Progenitor cell of endocrine pancreas (in vitro differentiated cells): ENCODE measurements around the gene LGR6. TPM values are rescaled to one million over a fixed set of nuclear protein-coding genes. Genes with fewer than 3 reads are reported as not detected.
"Not testable (repeated sequence)": the region's sequence is repeated elsewhere in the genome, so short reads cannot be mapped to it uniquely, and the experiment has no call there.

Experiments
- DNase-seq: peaks from one replicate; pipeline ENCODE4 v3.0.0; 2021; ENCODE audit warnings: low spot score; ENCODE audit not compliant: unreplicated experiment
- H3K27ac Mint-ChIP-seq: 2 replicates; pipeline ENCODE4 v1.8.0; 2021; ENCODE audit warnings: mild to moderate bottlenecking, moderate library complexity, mixed read lengths
- H3K27me3 Mint-ChIP-seq: 2 replicates; pipeline ENCODE4 v1.8.0; 2021; ENCODE audit warnings: mixed read lengths
- H3K36me3 Mint-ChIP-seq: 2 replicates; pipeline ENCODE4 v1.8.0; 2022; ENCODE audit warnings: mixed read lengths; ENCODE audit not compliant: insufficient read depth
- H3K4me1 Mint-ChIP-seq: 2 replicates; pipeline ENCODE4 v1.8.0; 2021; ENCODE audit warnings: low read depth, mixed read lengths
- H3K4me3 Mint-ChIP-seq: 2 replicates; pipeline ENCODE4 v1.8.0; 2021; ENCODE audit warnings: low read depth, mild to moderate bottlenecking, moderate library complexity, mixed read lengths
- H3K9me3 Mint-ChIP-seq: 2 replicates; pipeline ENCODE4 v1.8.0; 2021; ENCODE audit warnings: low read depth, mixed read lengths
- CTCF ChIP-seq: fragments of 200-600 bp; sonication (generic); IDR thresholded peaks from one replicate; pipeline ENCODE4 v1.5.0; 2021; ENCODE audit warnings: antibody characterized with exemption, mild to moderate bottlenecking; ENCODE audit not compliant: unreplicated experiment
- total RNA-seq: library from RNA; stranded (reverse); gene quantifications from 2 replicates; pipeline ENCODE4 v1.2.1, GENCODE V29; 2021

Gene LGR6
- total RNA-seq, 1 donor from 2014 or later: 0.50 TPM

GRCh38 chr1:202173993-202174392 lies 19.6 kb upstream of the LGR6 start:
- peak overlapping the region; percentile 56 for H3K27ac Mint-ChIP-seq
- no peak overlapping the region for H3K4me3 Mint-ChIP-seq
- no peaks in the 10 kb centered on the region for H3K4me1 Mint-ChIP-seq
- no peak for TF ChIP-seq CTCF
- DNase-seq: no peak
- H3K27me3 Mint-ChIP-seq: peaks cover 6% of the 10 kb centered on the region
- H3K36me3 Mint-ChIP-seq: no peaks in the 10 kb centered on the region
- no peaks in the 10 kb centered on the region for H3K9me3 Mint-ChIP-seq

GRCh38 chr1:202176949-202177927 lies 16.4 kb upstream of the LGR6 start:
- H3K36me3 Mint-ChIP-seq: no peaks in the 10 kb centered on the region
- DNase-seq: no peak

GRCh38 chr1:202179828-202180750 lies 13.5 kb upstream of the LGR6 start:
- peaks cover 5% of the 10 kb centered on the region for H3K4me1 Mint-ChIP-seq
- no peak for DNase-seq
- H3K36me3 Mint-ChIP-seq: no peaks in the 10 kb centered on the region
- peaks cover 29% of the 10 kb centered on the region for H3K27me3 Mint-ChIP-seq
- no peak overlapping the region for H3K27ac Mint-ChIP-seq
- H3K9me3 Mint-ChIP-seq: no peaks in the 10 kb centered on the region
- no peak overlapping the region for H3K4me3 Mint-ChIP-seq
- no peak for TF ChIP-seq CTCF

More at GRCh38 chr1:202176949-202177927, 16.4 kb upstream of the LGR6 start:
- no peaks in the 10 kb centered on the region for H3K9me3 Mint-ChIP-seq
- peaks cover 15% of the 10 kb centered on the region for H3K27me3 Mint-ChIP-seq
- no peaks in the 10 kb centered on the region for H3K4me1 Mint-ChIP-seq
- H3K4me3 Mint-ChIP-seq: no peak overlapping the region
- no peak for TF ChIP-seq CTCF
- no peak overlapping the region for H3K27ac Mint-ChIP-seq

- not testable (repeated sequence) for DNase-seq, H3K4me3 Mint-ChIP-seq, H3K9me3 Mint-ChIP-seq, H3K4me1 Mint-ChIP-seq, H3K27ac Mint-ChIP-seq, H3K36me3 Mint-ChIP-seq
- peaks cover 29% of the 10 kb centered on the region for H3K27me3 Mint-ChIP-seq
These were observed 12.9 kb upstream of the LGR6 start for GRCh38 chr1:202180751-202181139.

GRCh38 chr1:202181586-202181985 lies 12.0 kb upstream of the LGR6 start:
- Mint-ChIP-seq H3K27me3 (peaks cover 29% of the 10 kb centered on the region), H3K9me3 (no peaks in the 10 kb centered on the region), H3K4me3 (no peak overlapping the region), H3K27ac (no peak overlapping the region), H3K4me1 (peaks cover 5% of the 10 kb centered on the region), H3K36me3 (no peaks in the 10 kb centered on the region)
- no peak for DNase-seq
- no peak for TF ChIP-seq CTCF
